NCI-H526 treated with DMSO at 0.1 percent for 48 hours (cell line): ENCODE data around the gene PGC.
"Not testable (repeated sequence)": the region's sequence is repeated elsewhere in the genome, so short reads cannot be mapped to it uniquely, and the experiment has no call there.

Experiments
- DNase-seq: peaks from one replicate; lab custom pipeline; 2025; lab: John Stamatoyannopoulos, UW

The PGC gene

DNA sequence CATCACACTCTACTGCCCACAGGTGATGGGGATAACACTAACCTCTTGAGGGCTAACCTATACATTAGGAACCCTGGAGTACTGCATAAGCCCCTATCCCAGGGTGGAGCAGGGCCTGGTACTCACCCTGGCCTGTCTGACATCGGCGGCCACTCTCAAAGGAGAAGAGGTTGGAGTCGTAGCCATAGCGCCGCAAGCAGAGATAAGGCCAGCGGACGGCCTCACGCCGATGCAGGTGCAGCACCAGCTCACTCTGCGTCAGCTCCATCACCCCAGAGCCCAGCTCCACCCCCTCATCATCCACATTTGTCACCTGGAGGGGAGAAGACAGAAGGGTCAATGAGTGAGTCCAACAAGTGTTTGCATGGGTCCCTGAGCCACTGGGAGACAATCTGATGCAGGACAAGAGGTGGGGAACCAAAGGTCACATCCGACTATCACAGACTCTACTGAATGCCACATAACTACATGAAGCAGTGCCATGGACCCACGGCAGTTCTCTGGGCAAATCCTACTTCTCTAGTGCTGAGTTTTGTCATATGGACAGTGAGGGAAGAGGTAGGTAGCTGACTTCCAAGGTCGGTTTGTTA is 28.2 kb upstream of the PGC start:
- DNase-seq, result no peak

DNA sequence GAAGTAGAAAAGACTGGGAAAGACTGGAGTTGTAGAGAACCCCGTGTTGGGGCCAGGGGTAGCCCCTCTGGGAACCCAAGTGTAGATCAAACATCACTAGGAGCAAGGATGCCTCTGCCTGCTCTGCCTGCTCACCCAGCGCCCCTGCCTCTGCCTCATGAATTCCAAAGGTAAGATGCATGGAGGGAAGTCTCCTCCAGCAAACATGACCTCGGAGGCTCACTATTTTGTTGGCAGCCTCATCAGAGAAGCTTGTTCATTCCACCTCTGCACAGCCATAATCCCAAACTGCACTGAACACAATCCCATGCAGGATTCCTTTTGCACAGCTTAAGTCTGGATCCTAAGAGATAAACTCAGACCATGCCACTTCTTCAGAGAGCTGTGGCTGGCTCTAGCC is 27.6 kb upstream of the PGC start:
- no peak for DNase-seq

DNA sequence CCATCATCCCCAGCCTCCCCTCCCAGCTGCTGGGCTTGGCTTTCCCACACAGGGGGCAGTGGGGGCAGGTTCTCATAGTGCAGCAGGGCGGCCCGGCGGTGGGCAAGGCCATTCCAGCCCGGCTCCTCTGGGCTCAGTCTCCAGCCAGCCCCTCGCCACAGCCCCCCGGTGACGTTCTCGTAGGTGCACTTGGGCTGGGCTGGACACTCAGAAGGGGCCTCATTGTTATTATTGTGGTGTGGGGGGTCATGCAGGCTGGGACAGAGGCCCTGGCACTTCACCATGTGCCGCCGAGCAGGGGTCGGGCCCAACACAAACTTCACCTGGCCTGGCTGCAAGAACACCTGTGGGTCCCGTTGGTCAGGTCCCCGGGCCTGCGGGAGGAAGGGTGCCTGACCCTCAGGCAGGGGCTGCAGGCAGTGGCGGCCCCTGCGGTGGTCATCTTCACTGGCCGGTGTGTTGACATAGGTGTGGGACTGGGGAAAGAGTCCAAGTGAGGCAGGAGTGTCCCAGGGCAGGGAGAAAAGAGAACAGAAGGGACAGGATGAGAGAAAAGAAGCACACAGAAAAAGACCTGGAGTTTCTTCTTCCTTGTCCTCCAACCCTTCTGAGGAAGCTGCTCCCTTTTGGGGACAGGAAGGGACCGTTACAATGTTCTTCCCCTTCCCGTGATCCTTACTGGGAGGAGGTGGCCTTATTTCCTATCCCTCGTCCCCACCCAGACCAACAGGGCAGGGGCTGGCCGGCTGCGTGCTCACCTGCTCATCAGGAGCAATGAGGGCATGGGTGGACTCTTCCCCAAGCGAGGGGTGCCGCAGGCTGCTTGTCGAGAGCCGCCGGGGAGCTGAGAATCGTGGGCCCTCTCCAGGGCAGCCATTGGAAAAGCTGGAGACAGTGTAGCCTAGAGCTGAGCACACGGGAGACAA is 24.1 kb upstream of the PGC start:
- DNase-seq, result no peak

DNA sequence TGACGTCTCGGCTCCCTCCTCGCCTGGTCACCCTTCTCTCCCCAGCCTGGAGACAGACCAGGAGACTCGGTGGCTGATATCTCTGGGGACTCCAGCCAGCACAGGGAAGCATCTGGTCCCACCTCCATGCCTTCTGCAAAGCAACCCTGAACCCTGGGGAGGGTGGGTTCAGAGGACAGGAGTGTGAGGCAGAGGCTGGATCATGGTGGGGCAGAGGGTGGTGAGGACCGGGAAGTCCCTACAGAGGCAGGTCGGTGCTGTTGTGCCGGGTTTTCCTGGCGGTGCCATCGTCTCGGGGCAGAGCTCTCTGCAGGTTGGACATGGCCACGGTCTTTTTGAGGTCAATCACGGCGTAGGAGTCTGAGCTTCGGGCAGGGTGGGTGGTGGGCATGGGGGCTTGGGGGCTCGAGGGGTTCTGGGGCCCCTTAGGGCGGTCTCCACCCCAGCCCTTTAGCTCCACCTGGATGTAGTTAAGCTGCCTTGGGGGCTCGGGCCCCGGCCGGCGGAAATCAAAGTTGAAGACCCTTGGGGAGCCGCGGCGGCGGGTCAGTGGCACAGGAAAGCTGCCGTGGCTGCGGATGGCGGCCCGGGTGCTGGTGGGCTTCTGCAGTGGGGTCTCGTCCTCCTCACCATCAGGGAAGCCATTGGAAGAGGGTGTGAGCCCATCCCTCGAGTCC is 23.3 kb upstream of the PGC start:
- DNase-seq, result no peak

DNA sequence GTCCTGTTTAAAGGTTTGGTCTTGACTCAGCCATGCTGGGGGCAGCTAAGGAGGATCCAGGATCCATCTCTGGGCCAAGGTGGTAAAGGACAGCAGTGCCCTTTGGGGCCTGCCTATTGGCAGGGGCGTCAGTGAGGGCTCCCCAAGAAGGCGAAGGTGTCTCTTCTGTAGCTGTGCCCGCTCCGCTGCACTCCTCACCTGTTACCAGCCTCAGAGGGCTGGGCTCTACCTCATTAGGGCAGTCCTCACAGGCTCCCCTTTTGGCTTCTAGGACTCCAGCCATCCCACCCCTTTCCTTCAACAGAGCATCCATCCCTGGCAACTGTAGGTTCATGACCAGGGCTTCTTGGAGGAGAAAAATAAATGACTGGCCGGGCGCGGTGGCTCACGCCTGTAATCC is 22.2 kb upstream of the PGC start:
- DNase-seq, result no peak

DNA sequence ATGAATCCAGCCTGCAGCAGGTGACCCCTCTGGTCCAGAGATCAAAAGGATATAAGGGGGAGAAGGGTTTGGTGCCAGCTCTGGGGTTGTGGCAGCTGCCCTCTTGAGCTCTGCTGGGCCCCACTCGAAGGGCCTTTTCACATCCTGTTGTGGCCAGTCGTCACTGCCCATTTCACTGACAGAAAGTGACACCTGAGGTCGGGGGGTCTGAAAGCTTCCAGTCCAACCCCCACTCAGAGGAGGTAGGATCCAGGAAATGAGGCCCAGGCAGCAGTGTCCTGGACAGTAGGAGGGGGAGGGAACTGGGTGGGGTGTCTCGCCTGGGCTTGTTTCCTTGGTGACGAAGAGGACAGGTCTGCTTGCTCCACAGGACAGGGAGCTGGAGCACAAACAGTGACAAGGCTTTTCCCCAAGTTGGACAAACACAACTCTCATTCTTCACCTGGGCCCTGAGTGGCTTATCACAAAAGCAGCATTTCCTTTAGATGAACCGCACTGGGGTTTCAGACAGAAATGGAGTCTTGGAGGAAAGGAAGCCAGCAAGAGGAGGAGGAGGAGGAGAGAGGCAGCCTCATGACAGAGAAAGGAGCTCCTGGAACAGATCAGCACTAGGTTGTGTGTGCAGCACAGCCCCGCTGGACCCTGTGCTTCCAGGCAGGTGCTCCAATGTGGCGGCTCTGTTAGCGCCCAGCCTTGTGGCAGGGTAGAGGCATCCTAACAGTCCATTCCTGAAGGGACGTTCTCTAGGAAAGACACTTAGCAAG is 21.5 kb upstream of the PGC start:
- DNase-seq, result no peak

DNA sequence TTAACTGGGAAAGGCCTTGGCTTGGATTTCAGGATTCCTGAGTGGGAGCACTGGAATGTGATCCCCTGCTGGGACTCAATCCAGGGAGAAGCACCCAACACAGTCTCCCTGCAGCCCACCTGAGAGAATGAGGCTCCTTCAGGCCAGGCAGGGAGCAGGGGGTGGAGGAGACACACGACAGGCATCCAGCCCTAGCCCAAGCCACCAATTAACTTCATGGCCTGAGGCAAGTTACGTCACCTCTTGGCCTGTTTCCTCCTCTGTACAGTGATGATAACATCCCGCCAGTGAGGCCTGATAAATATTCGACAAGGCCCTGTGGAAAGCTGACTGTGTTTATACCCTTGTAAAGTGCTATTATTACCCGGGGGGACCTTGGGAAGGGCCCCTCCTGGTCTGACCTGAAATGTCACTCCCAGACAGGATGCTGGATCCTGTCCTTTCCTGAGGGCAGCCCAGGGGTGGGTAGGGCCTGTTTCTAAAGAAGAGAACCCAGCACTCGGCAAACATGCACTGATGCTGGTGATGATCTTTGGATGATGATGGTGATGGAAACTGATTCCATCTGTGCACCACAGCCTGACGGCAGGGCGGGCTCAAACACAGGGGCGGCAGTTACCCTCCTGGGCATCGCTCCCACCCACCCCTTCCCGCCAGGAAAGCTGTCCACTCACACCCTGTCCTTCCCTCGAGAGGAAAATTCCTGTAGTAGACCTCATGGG is 20.1 kb upstream of the PGC start:
- no peak for DNase-seq

DNA sequence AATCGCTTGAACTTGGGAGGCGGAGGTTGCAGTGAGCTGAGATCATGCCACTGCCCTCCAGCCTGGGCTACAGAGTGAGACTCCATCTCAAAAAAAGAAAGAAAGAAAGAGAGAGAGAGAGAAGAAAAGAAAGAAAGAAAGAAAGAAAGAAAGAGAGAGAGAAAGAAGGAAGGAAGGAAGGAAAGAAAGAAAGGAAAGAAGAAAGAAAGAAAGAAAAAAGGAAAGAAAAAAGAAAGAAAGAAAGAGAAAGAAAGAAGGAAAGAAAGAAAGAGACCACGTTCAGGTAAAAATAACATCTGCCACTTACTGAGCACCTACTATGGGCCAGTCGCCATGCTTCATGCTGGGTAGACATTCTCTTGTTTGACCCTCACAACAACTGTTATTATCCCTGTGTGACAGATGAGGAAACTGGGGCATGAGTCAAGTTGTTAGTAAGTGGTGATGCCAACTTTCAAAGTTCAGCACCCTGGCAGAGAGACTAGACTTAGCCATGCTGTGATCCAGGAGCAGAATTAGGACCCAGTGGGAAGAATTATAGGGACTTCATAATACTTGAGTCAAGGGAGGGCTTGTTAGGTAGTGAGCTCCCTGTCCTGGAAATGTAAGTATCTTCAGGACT is 19.0 kb upstream of the PGC start:
- DNase-seq, result not testable (repeated sequence)

DNA sequence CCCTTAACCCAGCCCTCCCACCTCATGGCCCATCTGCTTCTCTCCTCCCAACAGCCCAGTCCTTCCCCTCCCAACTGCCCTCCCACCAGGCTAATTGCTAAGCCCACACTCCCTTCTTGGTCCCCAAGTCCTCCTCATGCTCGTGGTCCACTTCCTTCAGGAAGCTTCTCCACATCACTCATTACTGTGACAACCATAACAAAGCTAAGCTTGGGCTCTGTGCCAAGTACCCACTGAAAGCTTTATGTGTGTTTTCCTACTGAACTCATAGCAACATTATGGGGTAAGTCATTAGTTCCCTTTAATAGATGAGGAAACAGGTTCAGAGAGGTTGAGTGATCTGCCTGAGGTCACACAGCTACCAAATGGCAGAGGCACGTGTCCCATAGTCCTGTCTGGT is 16.3 kb upstream of the PGC start:
- no peak for DNase-seq

DNA sequence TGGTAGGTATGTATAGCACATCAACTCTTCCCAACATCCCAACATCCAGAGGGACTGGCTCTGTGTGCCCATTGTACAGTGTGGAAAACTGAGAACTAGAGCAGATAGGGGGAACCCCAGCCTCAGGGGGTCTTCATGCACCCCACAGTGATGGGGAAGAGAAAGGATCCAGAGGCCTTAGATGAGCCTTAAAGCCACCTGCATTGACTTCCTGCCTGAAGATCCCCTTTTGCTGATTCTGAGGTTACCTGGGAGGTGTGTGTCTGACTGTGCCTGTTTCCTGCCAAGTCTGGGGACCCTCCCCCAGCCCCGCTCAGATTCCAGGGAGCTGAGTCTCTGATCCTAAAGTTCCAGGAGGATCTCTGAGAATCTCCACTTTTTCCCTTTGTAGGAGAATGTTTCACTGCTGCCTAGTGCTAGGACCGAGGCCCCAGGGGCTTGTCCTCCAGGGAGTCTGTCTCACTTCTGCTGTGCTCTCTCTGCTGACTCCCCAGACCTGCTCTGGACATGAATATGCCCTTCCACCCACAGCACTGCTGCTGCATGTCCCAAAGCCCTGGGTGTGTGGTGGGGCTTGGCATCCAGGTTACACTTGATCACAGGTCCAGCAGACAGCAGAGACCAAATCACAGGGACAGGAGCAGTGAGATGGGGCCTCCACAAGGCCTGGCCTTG is 12.8 kb upstream of the PGC start:
- no peak for DNase-seq

DNA sequence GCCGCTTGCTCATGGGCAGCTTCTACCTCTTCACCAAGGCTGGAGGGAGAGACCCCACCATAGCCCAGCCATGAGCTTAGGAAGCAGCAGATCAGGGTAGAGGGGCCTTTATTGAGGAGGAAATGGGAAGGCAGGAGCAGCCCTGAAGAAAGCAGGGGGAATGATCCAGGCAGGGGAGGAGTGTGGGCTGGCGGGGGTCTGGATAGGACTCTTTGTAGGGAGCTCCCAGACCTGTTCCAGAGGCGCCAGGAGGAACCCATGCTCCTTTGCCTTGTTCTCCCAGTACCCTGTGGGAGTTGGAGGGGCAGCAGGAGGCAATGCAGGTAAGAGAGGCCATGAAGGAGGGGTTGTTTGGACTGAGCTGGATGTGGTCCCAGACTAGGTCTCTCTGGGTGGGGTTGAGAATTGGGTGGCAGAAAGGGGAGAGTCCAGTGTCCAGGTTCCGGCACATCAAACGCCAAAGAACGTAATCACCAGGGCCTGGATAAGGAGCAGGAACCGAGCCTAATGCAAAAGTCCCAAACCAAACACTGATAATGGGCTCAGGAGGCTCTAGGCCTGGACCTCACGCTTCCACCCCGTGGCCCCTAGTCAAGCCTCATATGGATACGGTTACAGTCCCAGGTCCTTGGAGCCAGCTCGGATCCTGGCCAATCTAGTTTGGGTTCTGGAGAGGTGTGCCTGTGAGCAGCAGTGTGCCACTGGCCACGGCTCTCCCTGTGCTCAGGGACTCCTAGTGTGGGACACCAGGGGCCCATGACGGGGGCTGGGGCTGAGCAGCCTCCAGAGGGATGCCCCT is 12.1 kb upstream of the PGC start:
- no peak for DNase-seq

DNA sequence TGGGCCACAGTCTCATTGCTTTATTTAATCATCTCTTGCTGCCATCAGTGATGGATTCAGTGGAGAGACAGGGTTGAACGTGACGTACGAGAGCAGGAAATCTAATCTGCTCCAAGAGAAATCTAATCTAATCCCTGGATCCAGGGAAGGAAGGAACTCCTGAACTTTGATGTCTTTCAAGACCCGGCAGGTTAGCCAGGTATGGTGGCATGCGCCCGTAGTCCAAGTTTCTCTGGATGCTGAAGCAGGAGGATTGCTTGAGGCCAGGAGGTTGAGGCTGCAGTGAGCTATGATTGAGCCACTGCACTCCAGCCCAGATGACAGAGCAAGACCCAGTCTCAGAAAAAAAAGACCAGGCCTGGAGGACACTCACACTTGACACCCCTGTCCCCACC is 11.4 kb upstream of the PGC start:
- DNase-seq, result no peak

DNA sequence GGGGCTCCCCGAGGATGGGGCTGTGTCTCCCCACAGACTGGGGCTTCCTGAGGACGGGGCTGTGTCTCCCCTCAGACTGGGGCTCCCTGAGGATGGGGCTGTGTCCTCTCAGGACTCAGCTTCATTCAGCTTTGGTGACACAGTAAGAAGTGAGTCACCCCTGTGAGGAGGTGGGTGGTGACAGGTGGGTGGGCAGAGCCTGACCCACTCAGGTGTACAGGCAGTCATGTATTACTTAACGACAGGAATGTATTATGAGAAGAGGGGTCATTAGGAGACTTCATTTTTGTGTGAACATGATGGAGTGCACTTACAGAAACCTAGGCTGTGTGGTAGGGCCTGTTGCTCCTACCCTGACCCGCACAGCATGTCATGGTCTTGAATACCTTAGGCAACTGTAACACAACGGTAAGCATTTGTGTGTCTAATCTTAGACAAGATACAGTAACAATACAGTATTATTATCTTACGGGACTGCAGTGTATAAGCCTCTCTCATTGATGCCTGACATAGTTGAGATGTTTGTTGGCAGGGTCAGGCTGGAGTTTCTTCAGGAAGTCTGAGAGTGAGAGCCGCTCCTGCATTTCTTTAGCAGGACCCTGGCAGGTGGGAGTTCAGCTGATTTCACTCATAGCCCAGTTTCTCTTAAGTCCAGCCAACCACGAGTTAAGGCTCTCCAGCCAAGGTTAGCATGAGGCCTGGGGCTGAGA is 10.9 kb upstream of the PGC start:
- DNase-seq, result no peak

DNA sequence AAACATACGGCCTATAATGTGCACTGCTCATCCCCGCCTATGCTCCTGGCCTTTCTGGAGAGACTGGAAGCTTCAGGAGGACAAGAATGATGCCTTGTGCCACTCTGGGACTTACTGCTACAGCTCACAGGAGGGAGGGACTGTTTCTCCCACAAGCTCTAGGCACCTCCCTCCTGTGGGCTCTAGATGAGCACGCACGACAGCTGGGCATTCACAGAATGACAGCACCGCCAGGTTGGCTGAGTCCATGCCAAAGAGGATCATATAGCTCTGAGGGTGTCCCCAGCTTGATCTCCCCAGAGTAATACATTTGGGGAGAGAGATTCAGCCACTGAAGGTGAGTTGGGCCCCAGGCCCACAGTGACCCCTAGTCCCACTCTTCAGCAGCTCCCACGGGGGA is 10.1 kb upstream of the PGC start:
- no peak for DNase-seq

DNA sequence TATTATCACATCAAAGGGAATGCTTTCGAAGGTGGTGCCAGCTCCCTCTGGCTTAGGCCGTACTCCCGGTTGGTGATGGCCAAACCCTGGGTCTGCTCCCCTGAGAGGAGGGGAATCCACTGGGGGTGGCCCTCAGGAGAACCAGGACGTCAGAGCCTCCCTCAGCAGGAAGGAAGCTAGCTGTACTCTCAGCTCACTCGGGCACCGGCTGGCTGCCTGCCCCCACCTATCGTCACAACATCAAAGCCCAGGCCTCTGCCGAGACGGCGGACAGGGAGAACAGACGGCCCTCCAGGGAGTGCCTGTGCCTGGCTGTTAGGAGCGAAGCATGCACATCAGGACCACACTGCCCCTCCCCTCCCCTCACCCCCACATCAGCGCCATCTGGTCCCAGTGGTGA is 9.2 kb upstream of the PGC start:
- DNase-seq, result no peak

DNA sequence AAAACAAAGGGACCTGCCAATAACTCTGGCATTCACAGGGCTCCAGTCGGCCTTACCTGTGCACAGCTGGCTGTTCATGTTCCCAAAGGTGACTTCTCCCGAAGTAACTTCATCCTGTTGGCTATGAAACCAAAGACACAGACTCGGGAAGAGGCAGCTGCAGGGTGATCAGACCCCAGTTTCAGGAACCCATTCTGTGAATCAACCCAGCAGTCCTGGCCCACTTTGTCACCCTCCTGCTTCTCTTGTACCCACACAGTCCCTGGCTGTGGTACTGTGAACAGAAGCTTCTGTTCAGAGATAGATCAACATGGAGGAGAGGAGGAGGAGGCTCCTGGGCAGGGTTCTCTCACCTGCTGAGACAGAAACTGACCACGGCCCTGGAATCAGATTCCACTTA is 8.7 kb upstream of the PGC start:
- DNase-seq, result no peak

DNA sequence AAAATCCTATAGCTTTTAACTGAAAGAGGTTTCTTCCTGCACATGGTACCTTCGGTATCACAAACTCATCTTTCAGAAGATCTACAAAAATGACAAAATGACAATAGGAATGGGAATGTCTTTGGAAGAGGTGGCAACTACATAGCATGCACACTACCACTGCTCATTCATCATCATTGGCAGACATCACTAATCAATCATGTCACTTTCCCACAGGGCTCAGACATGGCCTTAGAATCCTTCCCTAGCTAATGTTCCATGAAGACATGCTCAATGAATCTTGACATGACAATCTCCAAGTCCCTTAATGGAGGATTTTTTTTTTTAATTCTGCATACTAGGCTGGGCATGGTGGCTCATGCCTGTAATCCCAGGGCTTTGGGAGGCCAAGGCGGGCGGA is 3.2 kb upstream of the PGC start:
- DNase-seq, result no peak

DNA sequence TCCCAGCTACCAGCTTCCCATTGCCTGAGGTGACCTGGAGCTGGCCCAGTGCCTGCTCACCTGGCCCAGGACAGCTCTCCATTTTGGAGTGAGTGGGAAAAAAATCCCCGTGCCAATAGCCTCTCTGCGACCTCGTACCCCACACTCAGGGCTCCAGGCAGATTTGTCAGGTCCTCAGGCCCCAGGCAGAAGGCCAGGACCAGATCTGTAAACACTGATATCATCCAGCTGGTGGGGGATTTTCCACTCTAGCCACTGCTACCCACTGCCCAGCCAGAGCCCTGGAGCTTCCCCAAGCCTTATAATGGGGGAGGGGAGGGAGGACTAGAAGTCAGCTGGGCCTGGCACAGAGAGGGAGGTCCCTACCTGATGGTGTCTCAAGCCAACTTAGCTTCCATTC is 1.3 kb upstream of the PGC start:
- DNase-seq, result no peak

DNA sequence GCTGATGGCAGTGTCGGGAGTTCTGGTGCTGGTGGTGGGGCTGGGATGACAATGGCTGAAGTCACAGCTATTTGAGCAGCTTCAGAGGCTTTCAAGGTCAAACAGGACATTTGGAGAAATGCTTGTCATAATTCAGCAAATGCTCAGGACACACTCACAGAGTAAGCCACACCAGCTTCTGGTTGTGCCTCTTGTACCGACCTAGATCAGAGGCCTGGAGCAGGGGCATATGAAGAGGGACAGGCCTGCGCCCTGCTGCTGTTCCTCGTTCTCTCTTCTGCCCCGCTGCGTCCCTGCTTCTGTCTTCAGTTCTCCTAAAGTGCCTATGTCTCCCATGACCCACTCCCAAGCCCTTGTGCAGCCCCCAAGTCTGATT is 893 bp upstream of the PGC start:
- no peak for DNase-seq
